Fibroblast of lung (primary cell): ENCODE results near the gene ARHGAP11B.
"Not testable (repeated sequence)": the region's sequence is repeated elsewhere in the genome, so short reads cannot be mapped to it uniquely, and the experiment has no call there.

Experiments used
- EZH2 ChIP-seq: IDR thresholded peaks from 2 replicates; pipeline ENCODE4 v1.5.1; 2012; ENCODE audit warnings: low read length, control low read depth, mild to moderate bottlenecking; ENCODE audit errors: missing control alignments
- TF ChIP-seq, protein P1 (sequence below), 2 donors: IDR thresholded peaks in 1 of 2; conservative IDR thresholded peaks in 1 of 2; 1 replicate in 1 of 2; 2 replicates in 1 of 2; pipeline ENCODE4 v1.5.1; 2011 to 2012; ENCODE audit warnings: low read length in 2 of 2, control low read depth in 1 of 2, inconsistent platforms in 1 of 2, low read depth in 1 of 2, mild to moderate bottlenecking in 1 of 2

DNA sequence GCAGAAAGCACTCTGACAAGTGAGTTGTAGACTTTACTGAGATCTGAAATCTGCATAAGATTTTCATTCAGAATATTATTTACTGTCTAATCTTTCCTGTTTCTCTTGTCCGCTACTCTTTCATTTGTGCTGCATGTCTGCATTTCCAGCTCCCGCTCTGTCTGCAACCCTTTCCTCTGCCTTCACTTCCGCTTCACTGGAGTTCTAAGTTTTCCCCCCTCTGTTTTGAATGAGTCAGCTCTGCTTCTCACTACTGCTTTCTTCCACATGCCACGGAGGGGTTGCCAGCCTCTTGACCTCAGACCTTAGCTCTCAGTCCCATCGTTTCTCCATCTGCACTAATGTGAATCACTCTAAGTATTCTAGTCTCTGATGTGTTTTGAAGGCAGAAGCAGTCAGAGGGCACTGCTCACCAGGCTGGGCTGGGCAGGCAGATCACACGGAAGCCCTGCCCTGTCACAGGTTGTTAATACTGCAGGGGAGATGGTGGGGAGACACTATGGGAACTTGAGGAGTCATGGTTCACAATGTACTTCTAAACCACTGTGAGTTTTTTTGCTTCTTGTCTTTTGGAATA is 46.4 kb upstream of the ARHGAP11B start:
- TF ChIP-seq, protein P1, sequence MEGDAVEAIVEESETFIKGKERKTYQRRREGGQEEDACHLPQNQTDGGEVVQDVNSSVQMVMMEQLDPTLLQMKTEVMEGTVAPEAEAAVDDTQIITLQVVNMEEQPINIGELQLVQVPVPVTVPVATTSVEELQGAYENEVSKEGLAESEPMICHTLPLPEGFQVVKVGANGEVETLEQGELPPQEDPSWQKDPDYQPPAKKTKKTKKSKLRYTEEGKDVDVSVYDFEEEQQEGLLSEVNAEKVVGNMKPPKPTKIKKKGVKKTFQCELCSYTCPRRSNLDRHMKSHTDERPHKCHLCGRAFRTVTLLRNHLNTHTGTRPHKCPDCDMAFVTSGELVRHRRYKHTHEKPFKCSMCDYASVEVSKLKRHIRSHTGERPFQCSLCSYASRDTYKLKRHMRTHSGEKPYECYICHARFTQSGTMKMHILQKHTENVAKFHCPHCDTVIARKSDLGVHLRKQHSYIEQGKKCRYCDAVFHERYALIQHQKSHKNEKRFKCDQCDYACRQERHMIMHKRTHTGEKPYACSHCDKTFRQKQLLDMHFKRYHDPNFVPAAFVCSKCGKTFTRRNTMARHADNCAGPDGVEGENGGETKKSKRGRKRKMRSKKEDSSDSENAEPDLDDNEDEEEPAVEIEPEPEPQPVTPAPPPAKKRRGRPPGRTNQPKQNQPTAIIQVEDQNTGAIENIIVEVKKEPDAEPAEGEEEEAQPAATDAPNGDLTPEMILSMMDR (conservative IDR thresholded peaks at IDR 0.05 in 1 of 2, IDR thresholded peaks at IDR 0.05 in 1 of 2; ENCODE audit: low read depth in 1 of 2, low read length in 2 of 2): not testable (repeated sequence)
- TF ChIP-seq EZH2: not testable (repeated sequence)
